CD14-positive monocyte (primary cell): ENCODE results near the gene PIP5K1B. TPM values are rescaled to one million over a fixed set of nuclear protein-coding genes. Genes with fewer than 3 reads are reported as not detected.

ENCODE experiments used
- DNase-seq, 3 donors: peaks; one replicate each; pipeline ENCODE4 v3.0.0-alpha.2; 2011 to 2022
- H2AFZ ChIP-seq: 2 replicates; pipeline ENCODE4 v1.6.0; 2012; ENCODE audit warnings: mild to moderate bottlenecking, low read depth, low read length, inconsistent platforms; ENCODE audit not compliant: insufficient read depth, poor library complexity, severe bottlenecking
- H3K27ac ChIP-seq, 2 donors: 1 replicate in 1 of 2; 2 replicates in 1 of 2; pipeline ENCODE4 v1.5.1; 2012 to 2013; ENCODE audit warnings: low read length in 2 of 2, control low read depth in 1 of 2, inconsistent platforms in 1 of 2, low read depth in 1 of 2, mild to moderate bottlenecking in 1 of 2
- H3K27me3 ChIP-seq, 2 donors: one replicate each; pipeline versions ENCODE4 v1.6.0 to v1.6.1; 2011 to 2013; ENCODE audit warnings: low read length in 2 of 2; ENCODE audit not compliant: control insufficient read depth in 2 of 2, insufficient read depth in 2 of 2
- H3K36me3 ChIP-seq, 2 donors: replicated peaks in 1 of 2; 1 replicate in 1 of 2; 2 replicates in 1 of 2; pipeline versions ENCODE4 v1.5.1 to v1.6.1; 2012 to 2013; ENCODE audit warnings: low read length in 2 of 2, control low read depth in 1 of 2, inconsistent platforms in 1 of 2, mild to moderate bottlenecking in 1 of 2; ENCODE audit not compliant: insufficient read depth in 2 of 2, control insufficient read depth in 1 of 2
- H3K4me1 ChIP-seq, 2 donors: 1 replicate in 1 of 2; 2 replicates in 1 of 2; pipeline versions ENCODE4 v1.5.1 to v1.6.1; 2012 to 2013; ENCODE audit warnings: low read length in 2 of 2, control low read depth in 1 of 2, inconsistent platforms in 1 of 2, mild to moderate bottlenecking in 1 of 2, moderate library complexity in 1 of 2; ENCODE audit not compliant: insufficient read depth in 2 of 2, control insufficient read depth in 1 of 2
- H3K4me2 ChIP-seq: replicated peaks from 2 replicates; pipeline ENCODE3; 2012; ENCODE audit warnings: low read length, moderate library complexity, mild to moderate bottlenecking; ENCODE audit not compliant: poor library complexity, severe bottlenecking; ENCODE audit errors: extremely low read depth
- H3K4me3 ChIP-seq, 3 experiments: fragments of 200-600 bp in 1 of 3; sonication (generic) in 1 of 3; replicated peaks in 1 of 3; 1 replicate in 2 of 3; 2 replicates in 1 of 3; pipeline ENCODE4 v1.5.1; 2011 to 2013; ENCODE audit warnings: low read length in 3 of 3, mild to moderate bottlenecking in 3 of 3, control low read depth in 2 of 3, low read depth in 2 of 3, inconsistent platforms in 1 of 3, moderate library complexity in 1 of 3
- H3K79me2 ChIP-seq: 2 replicates; pipeline ENCODE4 v1.6.0; 2012; ENCODE audit warnings: mild to moderate bottlenecking, control low read depth, inconsistent platforms, low read length, moderate library complexity; ENCODE audit not compliant: insufficient read depth
- H3K9ac ChIP-seq: 2 replicates; pipeline ENCODE4 v1.6.0; 2017; ENCODE audit warnings: low read length, mild to moderate bottlenecking; ENCODE audit not compliant: insufficient read depth, poor library complexity, severe bottlenecking
- H3K9me3 ChIP-seq, 2 donors: replicated peaks in 1 of 2; 1 replicate in 1 of 2; 2 replicates in 1 of 2; pipeline versions ENCODE4 v1.5.1 to v1.6.1; 2012 to 2013; ENCODE audit warnings: low read length in 2 of 2, control low read depth in 1 of 2; ENCODE audit not compliant: control insufficient read depth in 1 of 2, insufficient read depth in 1 of 2
- H4K20me1 ChIP-seq: 2 replicates; pipeline ENCODE4 v1.6.0; 2012; ENCODE audit warnings: mild to moderate bottlenecking, low read length, control low read depth, moderate library complexity; ENCODE audit not compliant: insufficient read depth
- H3K27ac Mint-ChIP-seq, 7 donors: one replicate each; pipeline ENCODE4 v1.8.0; 2020; ENCODE audit warnings: mild to moderate bottlenecking in 7 of 7, mixed read lengths in 7 of 7, moderate library complexity in 6 of 7, inconsistent platforms in 2 of 7
- H3K27me3 Mint-ChIP-seq, 3 donors: one replicate each; pipeline ENCODE4 v1.8.0; 2021 to 2022; ENCODE audit warnings: low read depth in 3 of 3, mild to moderate bottlenecking in 3 of 3, mixed read lengths in 3 of 3, moderate library complexity in 3 of 3, inconsistent platforms in 1 of 3
- H3K36me3 Mint-ChIP-seq, 2 donors: one replicate each; pipeline ENCODE4 v1.8.0; 2020; ENCODE audit warnings: mixed read lengths in 2 of 2, inconsistent platforms in 1 of 2, mild to moderate bottlenecking in 1 of 2
- H3K4me1 Mint-ChIP-seq: one replicate; pipeline ENCODE4 v1.8.0; 2020; ENCODE audit warnings: mild to moderate bottlenecking, mixed read lengths
- H3K4me3 Mint-ChIP-seq, 2 donors: one replicate each; pipeline ENCODE4 v1.8.0; 2020; ENCODE audit warnings: mild to moderate bottlenecking in 2 of 2, mixed read lengths in 2 of 2, moderate library complexity in 1 of 2
- H3K9me3 Mint-ChIP-seq, 7 donors: one replicate each; pipeline ENCODE4 v1.8.0; 2020 to 2022; ENCODE audit warnings: mixed read lengths in 7 of 7, mild to moderate bottlenecking in 6 of 7, moderate library complexity in 6 of 7, inconsistent platforms in 2 of 7
- WGBS: methylation state at CpG from one replicate; pipeline ENCODE4 v1.1.5; 2013; ENCODE audit warnings: missing lambda C conversion rate; ENCODE audit not compliant: insufficient coverage; 5-methylcytosine and 5-hydroxymethylcytosine counted together
- intact Hi-C, 2 donors: fragments of 100-400 bp; cut with micrococcal nuclease; formaldehyde crosslinking; loops; one replicate each; pipeline versions ENCODE4 v1.15.0 to v1.15.1; 2023
- polyA plus RNA-seq, 3 donors: library from polyadenylated mRNA; depleted of rRNA in 1 of 3; unstranded in 2 of 3; stranded (reverse) in 1 of 3; fragments of 300-500 nt in 2 of 3; fragments of >200 nt in 1 of 3; fragmentation: Illumina TruSeq in 2 of 3; gene quantifications; 1 replicate in 2 of 3; 2 replicates in 1 of 3; pipeline ENCODE4 v1.2.3, GENCODE V29; 2012 to 2021
- TF ChIP-seq, protein P1 (sequence below): fragments of 200-600 bp; IDR thresholded peaks from one replicate; pipeline ENCODE4 v1.8.0; 2022; ENCODE audit warnings: antibody characterized with exemption, mild to moderate bottlenecking

PIP5K1B gene
- polyA plus RNA-seq, 3 donors: 0.18 to 4.1 (median 0.87) TPM

DNA sequence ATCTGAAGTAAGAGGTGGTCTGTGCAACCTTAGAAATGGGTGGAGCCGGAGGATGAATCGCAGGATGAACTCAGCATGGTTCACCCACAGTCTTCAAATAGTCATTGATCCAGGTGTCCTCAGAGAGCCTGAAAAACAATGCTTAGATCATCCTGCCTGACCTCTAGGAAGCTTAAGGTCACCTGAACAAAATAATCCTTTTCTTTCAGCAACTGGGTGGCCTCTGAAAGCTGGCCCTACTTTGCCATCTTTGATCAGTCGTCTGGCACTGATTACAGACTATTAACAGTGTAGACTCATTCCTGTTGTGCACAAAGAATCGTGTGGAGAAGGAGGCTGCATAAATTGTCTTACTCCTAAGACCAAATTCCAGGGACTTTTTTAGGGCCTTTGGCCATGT lies 50.7 kb downstream of the PIP5K1B start:
- no peak overlapping the region for H3K4me3 ChIP-seq
- H3K27me3 ChIP-seq: no peaks in the 10 kb centered on the region
- H3K4me1 ChIP-seq: no peaks in the 10 kb centered on the region
- H3K27me3 Mint-ChIP-seq: no peaks in the 10 kb centered on the region
- no peaks in the 10 kb centered on the region for H3K79me2 ChIP-seq
- no peak overlapping the region for H2AFZ ChIP-seq
- peaks cover 8 to 16% (median 13%) of the 10 kb centered on the region in 7 donors for H3K9me3 Mint-ChIP-seq
- H3K9me3 ChIP-seq: peaks cover 0 to 7% of the 10 kb centered on the region in 2 donors
- no peak overlapping the region for H3K27ac ChIP-seq
- no peaks in the 10 kb centered on the region for H3K36me3 ChIP-seq
- no peaks in the 10 kb centered on the region for H3K4me1 Mint-ChIP-seq
- H3K36me3 Mint-ChIP-seq: peaks cover 0 to 7% of the 10 kb centered on the region in 2 donors
- intact Hi-C loops: loop anchor here in 1 of 2 donors (5.0 kb wide), 1 partner anchor 47 kb away; no protein-coding TSS in a partner anchor
- WGBS: 100% methylated on average over 2 of the region's 4 CpGs
- H3K9ac ChIP-seq: no peak overlapping the region
- no peak overlapping the region for H3K4me3 Mint-ChIP-seq
- no peak for DNase-seq
- H3K27ac Mint-ChIP-seq: no peak overlapping the region
- TF ChIP-seq, protein P1, sequence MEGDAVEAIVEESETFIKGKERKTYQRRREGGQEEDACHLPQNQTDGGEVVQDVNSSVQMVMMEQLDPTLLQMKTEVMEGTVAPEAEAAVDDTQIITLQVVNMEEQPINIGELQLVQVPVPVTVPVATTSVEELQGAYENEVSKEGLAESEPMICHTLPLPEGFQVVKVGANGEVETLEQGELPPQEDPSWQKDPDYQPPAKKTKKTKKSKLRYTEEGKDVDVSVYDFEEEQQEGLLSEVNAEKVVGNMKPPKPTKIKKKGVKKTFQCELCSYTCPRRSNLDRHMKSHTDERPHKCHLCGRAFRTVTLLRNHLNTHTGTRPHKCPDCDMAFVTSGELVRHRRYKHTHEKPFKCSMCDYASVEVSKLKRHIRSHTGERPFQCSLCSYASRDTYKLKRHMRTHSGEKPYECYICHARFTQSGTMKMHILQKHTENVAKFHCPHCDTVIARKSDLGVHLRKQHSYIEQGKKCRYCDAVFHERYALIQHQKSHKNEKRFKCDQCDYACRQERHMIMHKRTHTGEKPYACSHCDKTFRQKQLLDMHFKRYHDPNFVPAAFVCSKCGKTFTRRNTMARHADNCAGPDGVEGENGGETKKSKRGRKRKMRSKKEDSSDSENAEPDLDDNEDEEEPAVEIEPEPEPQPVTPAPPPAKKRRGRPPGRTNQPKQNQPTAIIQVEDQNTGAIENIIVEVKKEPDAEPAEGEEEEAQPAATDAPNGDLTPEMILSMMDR: no peak
- no peaks in the 10 kb centered on the region for H4K20me1 ChIP-seq
- H3K4me2 ChIP-seq: no peak overlapping the region

DNA sequence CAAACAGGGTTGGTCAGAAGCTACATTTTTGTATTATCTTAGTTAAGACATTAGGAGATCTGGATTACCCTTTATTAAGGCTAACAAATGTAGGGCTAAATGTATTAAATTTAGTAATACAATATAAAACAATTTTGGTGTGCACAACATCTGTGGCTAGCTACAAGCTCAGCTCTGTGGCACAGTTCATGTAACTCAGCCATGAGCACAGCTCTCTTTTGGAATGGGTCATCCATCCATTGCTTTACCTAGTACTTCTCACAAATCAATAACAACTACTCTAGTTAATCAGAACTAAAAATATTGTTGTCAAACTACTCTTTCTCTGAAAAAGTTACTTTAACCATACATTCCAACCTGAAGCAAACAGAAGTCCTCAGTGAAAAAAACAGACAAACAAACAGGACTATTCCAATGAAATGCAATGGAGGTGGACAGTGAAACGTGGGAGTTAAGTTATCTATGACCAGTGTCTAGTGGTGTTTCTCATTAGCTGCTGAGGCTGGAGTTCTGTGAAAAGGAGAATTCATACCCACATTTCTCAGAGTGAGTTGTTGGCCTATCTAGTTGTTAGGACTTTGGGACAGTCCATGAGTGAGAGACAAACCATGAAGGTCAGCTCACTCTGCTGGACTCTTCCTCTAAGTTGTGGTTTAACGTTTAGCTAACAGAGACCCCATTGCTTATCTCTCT lies 55.1 kb downstream of the PIP5K1B start:
- Histone ChIP-seq H3K36me3 (no peaks in the 10 kb centered on the region), H3K9me3 (peaks cover 0 to 7% of the 10 kb centered on the region in 2 donors), H3K4me2 (no peak overlapping the region), H4K20me1 (no peaks in the 10 kb centered on the region), H3K9ac (no peak overlapping the region), H3K27me3 (no peaks in the 10 kb centered on the region), H3K4me1 (no peaks in the 10 kb centered on the region), H3K79me2 (no peaks in the 10 kb centered on the region), H3K27ac (no peak overlapping the region), H3K4me3 (no peak overlapping the region), H2AFZ (no peak overlapping the region)
- H3K9me3 Mint-ChIP-seq: peaks cover 8 to 16% (median 12%) of the 10 kb centered on the region in 7 donors
- peaks cover 0 to 7% of the 10 kb centered on the region in 2 donors for H3K36me3 Mint-ChIP-seq
- TF ChIP-seq, protein P1: no peak
- no peaks in the 10 kb centered on the region for H3K27me3 Mint-ChIP-seq
- peaks cover 3% of the 10 kb centered on the region for H3K4me1 Mint-ChIP-seq
- WGBS: no CpG with 5 or more reads among the region's 2 CpGs
- intact Hi-C loops: loop anchor here in 1 of 2 donors (5.0 kb wide), 1 partner anchor 42 kb away; no protein-coding TSS in a partner anchor
- no peak overlapping the region for H3K27ac Mint-ChIP-seq
- no peak for DNase-seq
- H3K4me3 Mint-ChIP-seq: no peak overlapping the region
